Lower lobe of right lung (tissue), 2 donors: ENCODE results near the gene ADCY3. TPM values are rescaled to one million over a fixed set of nuclear protein-coding genes. Genes with fewer than 3 reads are reported as not detected.
A peak's percentile ranks its signal among the peaks of the same experiment; 100 is the strongest.

Source experiments
- ATAC-seq, 2 donors: fragments of 200-7000 bp; cut with Tn5 transposase; one replicate each; pipeline ENCODE4 v1.9.1; 2020 to 2022; ENCODE audit warnings: mild to moderate bottlenecking in 2 of 2, moderate library complexity in 2 of 2
- DNase-seq: peaks from one replicate; pipeline ENCODE4 v3.0.0-alpha.2; 2020
- H3K27ac ChIP-seq: fragments of 200-600 bp; one replicate; pipeline ENCODE4 v1.8.0; 2022
- H3K27me3 ChIP-seq: fragments of 200-600 bp; one replicate; pipeline ENCODE4 v1.8.0; 2022; ENCODE audit warnings: low read depth
- H3K36me3 ChIP-seq: fragments of 200-600 bp; one replicate; pipeline ENCODE4 v1.8.0; 2022; ENCODE audit warnings: mild to moderate bottlenecking
- H3K4me1 ChIP-seq: fragments of 200-600 bp; one replicate; pipeline ENCODE4 v1.8.0; 2022
- H3K4me3 ChIP-seq: fragments of 200-600 bp; one replicate; pipeline ENCODE4 v1.8.0; 2022; ENCODE audit warnings: mild to moderate bottlenecking
- H3K9me3 ChIP-seq: fragments of 200-600 bp; one replicate; pipeline ENCODE4 v1.8.0; 2022
- intact Hi-C: fragments of 100-400 bp; cut with DNase I; formaldehyde crosslinking; loops from one replicate; pipeline ENCODE4 v1.11.0; 2022
- total RNA-seq: library from RNA; stranded (reverse); fragmentation: NEBNext Ultra II Directional; extraction: Animal tissue kit (Norgen Biotek cat#: 25700); gene quantifications from one replicate; pipeline ENCODE4 v1.2.1, GENCODE V29; 2021
- TF ChIP-seq, protein P1 (sequence below): fragments of 200-600 bp; IDR thresholded peaks from one replicate; pipeline ENCODE4 v1.8.0; 2022; ENCODE audit warnings: antibody characterized with exemption, mild to moderate bottlenecking
- donor health status: DM: no; HTN: yes; CAD: no; lungs with severe emphysema.

ADCY3 gene
- total RNA-seq, 1 donor from 2014 or later: 36.1 TPM

DNA sequence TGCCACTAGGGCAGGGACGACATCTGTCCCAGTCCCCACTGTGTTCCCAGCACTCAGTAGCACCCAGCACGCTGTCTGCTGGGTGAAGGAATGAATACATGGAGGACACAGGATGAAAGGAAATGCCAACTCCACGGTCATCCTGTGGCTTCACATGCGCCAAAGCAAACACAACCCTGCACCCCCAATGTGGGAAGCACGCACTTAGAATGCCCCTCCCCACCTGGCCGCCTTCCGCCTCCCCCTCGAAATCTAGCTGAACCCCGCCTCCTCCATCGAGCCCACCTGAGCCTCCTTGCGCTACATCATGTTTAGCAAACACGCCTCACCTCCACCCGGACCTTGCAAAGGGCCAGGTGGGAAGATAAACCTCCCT lies 33.9 kb downstream of the ADCY3 start:
- no peak overlapping the region for H3K4me3 ChIP-seq
- intact Hi-C loops: no loop called here
- ATAC-seq (no peak), DNase-seq (no peak)
- TF ChIP-seq, protein P1, sequence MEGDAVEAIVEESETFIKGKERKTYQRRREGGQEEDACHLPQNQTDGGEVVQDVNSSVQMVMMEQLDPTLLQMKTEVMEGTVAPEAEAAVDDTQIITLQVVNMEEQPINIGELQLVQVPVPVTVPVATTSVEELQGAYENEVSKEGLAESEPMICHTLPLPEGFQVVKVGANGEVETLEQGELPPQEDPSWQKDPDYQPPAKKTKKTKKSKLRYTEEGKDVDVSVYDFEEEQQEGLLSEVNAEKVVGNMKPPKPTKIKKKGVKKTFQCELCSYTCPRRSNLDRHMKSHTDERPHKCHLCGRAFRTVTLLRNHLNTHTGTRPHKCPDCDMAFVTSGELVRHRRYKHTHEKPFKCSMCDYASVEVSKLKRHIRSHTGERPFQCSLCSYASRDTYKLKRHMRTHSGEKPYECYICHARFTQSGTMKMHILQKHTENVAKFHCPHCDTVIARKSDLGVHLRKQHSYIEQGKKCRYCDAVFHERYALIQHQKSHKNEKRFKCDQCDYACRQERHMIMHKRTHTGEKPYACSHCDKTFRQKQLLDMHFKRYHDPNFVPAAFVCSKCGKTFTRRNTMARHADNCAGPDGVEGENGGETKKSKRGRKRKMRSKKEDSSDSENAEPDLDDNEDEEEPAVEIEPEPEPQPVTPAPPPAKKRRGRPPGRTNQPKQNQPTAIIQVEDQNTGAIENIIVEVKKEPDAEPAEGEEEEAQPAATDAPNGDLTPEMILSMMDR: no peak
- no peaks in the 10 kb centered on the region for H3K9me3 ChIP-seq
- H3K4me1 ChIP-seq: peaks cover 5% of the 10 kb centered on the region
- H3K27ac ChIP-seq: no peak overlapping the region
- no peaks in the 10 kb centered on the region for H3K36me3 ChIP-seq
- H3K27me3 ChIP-seq: no peaks in the 10 kb centered on the region

DNA sequence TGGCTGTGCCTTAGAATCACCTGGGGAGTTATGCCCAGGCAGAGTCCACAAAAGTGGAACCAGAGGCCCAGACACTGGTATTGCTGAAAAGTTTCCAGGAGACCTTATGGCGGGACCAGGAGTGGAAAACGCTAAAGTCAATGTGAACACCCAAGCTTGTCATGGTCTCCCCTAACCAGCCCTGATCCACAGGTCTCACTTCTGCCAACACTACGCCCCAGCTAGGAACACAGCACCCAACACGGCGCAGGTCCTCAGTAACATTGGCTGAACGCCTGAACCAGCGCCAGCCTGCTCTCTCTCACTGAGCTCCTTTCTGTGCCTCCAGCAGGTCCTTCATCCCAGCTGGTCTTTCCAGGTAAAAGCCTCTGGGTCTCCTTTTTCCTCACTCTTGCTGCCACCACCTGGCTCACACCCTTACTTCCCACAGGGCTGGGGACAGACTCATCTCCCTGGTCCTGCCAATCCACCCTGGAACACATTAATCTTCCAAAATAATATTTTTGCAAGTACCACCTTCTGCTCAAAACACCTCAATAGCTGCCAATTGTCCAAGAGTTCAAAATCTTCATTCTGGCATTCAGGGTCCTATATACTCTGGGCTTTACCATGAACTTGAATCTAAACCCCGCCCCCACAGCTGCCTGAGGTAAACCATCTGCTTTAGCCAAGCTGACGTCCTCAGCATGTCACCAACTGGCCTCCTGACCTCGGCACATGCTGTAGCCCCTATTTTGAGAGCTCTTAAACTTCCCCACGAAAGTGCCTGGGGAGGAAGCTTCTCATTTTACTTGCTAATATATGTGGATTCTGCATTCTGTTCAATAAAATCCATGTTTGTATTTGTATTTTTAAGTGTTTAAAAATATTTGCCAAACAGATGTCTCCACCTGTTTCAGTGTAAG lies 34.6 kb downstream of the ADCY3 start:
- DNase-seq (no peak), ATAC-seq (no peak)
- H3K27ac ChIP-seq: no peak overlapping the region
- intact Hi-C loops: no loop called here
- H3K36me3 ChIP-seq: no peaks in the 10 kb centered on the region
- H3K9me3 ChIP-seq: no peaks in the 10 kb centered on the region
- H3K4me1 ChIP-seq: peaks cover 5% of the 10 kb centered on the region
- no peaks in the 10 kb centered on the region for H3K27me3 ChIP-seq
- no peak overlapping the region for H3K4me3 ChIP-seq
- TF ChIP-seq, protein P1: no peak

DNA sequence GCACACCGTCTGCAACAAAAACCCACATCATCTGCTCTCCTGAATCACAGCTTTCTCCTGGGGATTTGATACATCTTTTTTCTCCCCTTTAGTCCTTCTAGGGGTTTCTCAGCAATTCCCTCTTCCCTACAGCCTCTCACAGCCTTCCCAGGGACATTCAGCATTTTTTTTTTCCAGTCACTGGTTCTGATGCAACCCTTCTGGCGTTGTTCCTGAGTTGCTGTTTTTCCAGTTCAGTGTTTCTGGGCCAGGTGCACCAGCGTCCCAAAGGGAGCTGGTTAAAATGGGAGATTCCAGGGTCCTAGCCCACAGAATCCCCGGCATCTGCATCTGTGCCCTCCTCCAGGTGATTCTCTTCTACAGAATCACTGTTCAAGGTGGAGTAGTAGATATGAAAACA lies 36.1 kb downstream of the ADCY3 start:
- H3K27me3 ChIP-seq: no peaks in the 10 kb centered on the region
- no peak for ATAC-seq
- no peak overlapping the region for H3K4me3 ChIP-seq
- TF ChIP-seq, protein P1: no peak
- intact Hi-C loops: no loop called here
- peaks cover 5% of the 10 kb centered on the region for H3K4me1 ChIP-seq
- DNase-seq: no peak
- peak overlapping the region; percentile 11 for H3K27ac ChIP-seq
- H3K36me3 ChIP-seq: no peaks in the 10 kb centered on the region
- no peaks in the 10 kb centered on the region for H3K9me3 ChIP-seq

DNA sequence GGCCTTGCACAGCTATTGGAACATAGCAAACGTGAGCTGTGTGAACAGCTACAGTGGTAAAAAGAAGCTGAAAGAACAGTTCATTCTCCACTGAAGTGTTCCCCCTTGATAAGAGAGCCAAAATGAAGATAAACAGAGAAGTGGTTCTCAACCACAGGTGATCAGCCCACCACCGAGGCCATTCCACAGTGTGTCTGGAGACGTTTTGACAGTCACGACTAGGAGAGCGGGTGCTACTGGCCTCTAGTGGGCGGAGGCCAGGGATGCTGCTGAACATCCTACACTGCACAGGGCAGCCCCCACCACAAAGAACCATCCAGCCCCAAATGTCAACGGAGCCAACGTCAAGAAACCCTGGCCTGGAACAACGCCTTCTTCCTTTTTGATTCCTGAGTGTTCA lies 38.4 kb downstream of the ADCY3 start:
- DNase-seq (no peak), ATAC-seq (no peak)
- TF ChIP-seq, protein P1: no peak
- intact Hi-C loops: no loop called here
- H3K4me1 ChIP-seq: peaks cover 5% of the 10 kb centered on the region
- H3K9me3 ChIP-seq: no peaks in the 10 kb centered on the region
- no peaks in the 10 kb centered on the region for H3K36me3 ChIP-seq
- H3K4me3 ChIP-seq: no peak overlapping the region
- H3K27me3 ChIP-seq: no peaks in the 10 kb centered on the region
- no peak overlapping the region for H3K27ac ChIP-seq

DNA sequence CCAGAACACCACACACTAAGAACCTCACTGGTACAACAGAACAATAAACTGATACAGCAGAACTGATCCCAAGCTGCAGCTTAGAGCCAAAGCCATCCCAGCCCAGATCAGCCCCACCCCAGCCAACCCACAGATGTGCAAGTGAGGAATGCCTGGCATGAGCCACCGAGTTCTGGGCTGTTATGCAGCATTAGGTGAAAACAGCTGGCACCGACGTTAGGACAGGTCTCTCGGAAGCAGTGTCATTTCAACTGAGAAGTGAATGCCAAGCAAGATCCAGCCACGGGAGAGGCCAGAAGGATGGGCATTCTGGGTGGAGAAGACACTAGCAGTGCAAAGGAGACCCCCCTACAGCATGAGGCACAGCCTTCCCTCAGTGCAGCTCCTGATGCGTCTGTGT lies 38.9 kb downstream of the ADCY3 start:
- intact Hi-C loops: no loop called here
- DNase-seq (no peak), ATAC-seq (no peak)
- no peaks in the 10 kb centered on the region for H3K27me3 ChIP-seq
- TF ChIP-seq, protein P1: no peak
- no peaks in the 10 kb centered on the region for H3K36me3 ChIP-seq
- H3K4me3 ChIP-seq: no peak overlapping the region
- H3K27ac ChIP-seq: no peak overlapping the region
- H3K9me3 ChIP-seq: no peaks in the 10 kb centered on the region
- peaks cover 4% of the 10 kb centered on the region for H3K4me1 ChIP-seq
